Keratinocyte (primary cell): ENCODE results near the gene PRKAR1B. TPM values are rescaled to one million over a fixed set of nuclear protein-coding genes. Genes with fewer than 3 reads are reported as not detected.

Source experiments
- DNase-seq: peaks from one replicate; pipeline ENCODE4 v3.0.0-alpha.2; 2011; ENCODE audit warnings: low read depth, missing footprints, low spot score
- FAIRE-seq: peaks from 2 replicates; lab custom pipeline; 2011; peaks lifted over from hg19 to GRCh38; lab: Jason Lieb, UNC
- H2AFZ ChIP-seq: 2 replicates; pipeline ENCODE4 v1.6.0; 2012; ENCODE audit warnings: low read length, control low read depth, inconsistent platforms; ENCODE audit not compliant: control insufficient read depth
- H3K27ac ChIP-seq: 2 replicates; pipeline ENCODE4 v1.5.1; 2011; ENCODE audit warnings: low read length; ENCODE audit not compliant: control insufficient read depth, insufficient read depth
- H3K27me3 ChIP-seq: 3 replicates; pipeline ENCODE4 v1.6.0; 2011; ENCODE audit warnings: low read length; ENCODE audit not compliant: control insufficient read depth, insufficient read depth; ENCODE audit errors: extremely low read depth
- H3K36me3 ChIP-seq, 2 experiments: 2 replicates in 1 of 2; 3 replicates in 1 of 2; pipeline ENCODE4 v1.5.1; 2011; ENCODE audit warnings: low read length in 2 of 2, mild to moderate bottlenecking in 1 of 2; ENCODE audit not compliant: control insufficient read depth in 2 of 2, insufficient read depth in 2 of 2; ENCODE audit errors: extremely low read depth in 1 of 2
- H3K4me1 ChIP-seq: 3 replicates; pipeline ENCODE4 v1.5.1; 2011; ENCODE audit warnings: low read length; ENCODE audit not compliant: control insufficient read depth, insufficient read depth; ENCODE audit errors: extremely low read depth
- H3K4me2 ChIP-seq: 3 replicates; pipeline ENCODE4 v1.6.0; 2011; ENCODE audit warnings: low read depth, low read length; ENCODE audit not compliant: control insufficient read depth, insufficient read depth; ENCODE audit errors: extremely low read depth
- H3K4me3 ChIP-seq, 3 experiments: fragments of 200-600 bp in 1 of 3; sonication (generic) in 1 of 3; 2 replicates in 2 of 3; 3 replicates in 1 of 3; pipeline ENCODE4 v1.5.1; 2011 to 2016; ENCODE audit warnings: low read length in 3 of 3, mild to moderate bottlenecking in 3 of 3, control low read depth in 2 of 3, inconsistent platforms in 1 of 3, low read depth in 1 of 3, mixed read lengths in 1 of 3, mixed run types in 1 of 3, moderate library complexity in 1 of 3; ENCODE audit not compliant: control insufficient read depth in 2 of 3, insufficient read depth in 2 of 3; ENCODE audit errors: extremely low read depth in 1 of 3
- H3K79me2 ChIP-seq: 2 replicates; pipeline ENCODE4 v1.6.0; 2012; ENCODE audit warnings: low read length; ENCODE audit not compliant: control insufficient read depth, insufficient read depth
- H3K9ac ChIP-seq: 3 replicates; pipeline ENCODE4 v1.6.0; 2011; ENCODE audit warnings: low read length; ENCODE audit not compliant: control insufficient read depth, insufficient read depth; ENCODE audit errors: extremely low read depth
- H3K9me1 ChIP-seq: 3 replicates; pipeline ENCODE4 v1.6.0; 2011; ENCODE audit warnings: low read length; ENCODE audit not compliant: control insufficient read depth, insufficient read depth; ENCODE audit errors: extremely low read depth
- H3K9me3 ChIP-seq: 2 replicates; pipeline ENCODE4 v1.5.1; 2012; ENCODE audit warnings: low read depth, low read length; ENCODE audit not compliant: control insufficient read depth
- H4K20me1 ChIP-seq: 3 replicates; pipeline ENCODE4 v1.6.0; 2011; ENCODE audit warnings: low read length; ENCODE audit not compliant: control insufficient read depth, insufficient read depth; ENCODE audit errors: extremely low read depth
- EZH2 ChIP-seq: IDR thresholded peaks from one replicate; pipeline ENCODE4 v1.6.1; 2012; ENCODE audit warnings: inconsistent platforms, mild to moderate bottlenecking, low read length, moderate library complexity
- dilution Hi-C: fragments of 300-500 bp; cut with MboI; formaldehyde crosslinking; loops from one replicate; pipeline ENCODE4 v1.7.0; 2020; ENCODE audit warnings: low sequenced_read_pairs; ENCODE audit not compliant: extremely low pct_ligation_motif_present
- polyA plus RNA-seq, 5 experiments: library from polyadenylated mRNA; depleted of rRNA in 3 of 5; stranded (reverse) in 3 of 5; stranded (forward) in 1 of 5; unstranded in 1 of 5; fragments of >200 nt; gene quantifications; 1 replicate in 1 of 5; 2 replicates in 3 of 5; 3 replicates in 1 of 5; pipeline versions ENCODE4 v1.2.1 to v1.2.3, GENCODE V29; 2011 to 2012; ENCODE audit warnings: missing spikeins in 2 of 5, low read depth in 1 of 5, low replicate concordance in 1 of 5
- TF ChIP-seq, protein P1 (sequence below), 3 experiments: IDR thresholded peaks in 1 of 3; conservative IDR thresholded peaks in 1 of 3; optimal IDR thresholded peaks in 1 of 3; 2 replicates in 2 of 3; 3 replicates in 1 of 3; pipeline versions ENCODE3 to v1.5.1; 2011; ENCODE audit warnings: low read length in 3 of 3, mild to moderate bottlenecking in 3 of 3, moderate library complexity in 2 of 3, control low read depth in 1 of 3, inconsistent platforms in 1 of 3; ENCODE audit not compliant: insufficient read depth in 2 of 3; ENCODE audit errors: extremely low read depth in 1 of 3

Gene PRKAR1B
- polyA plus RNA-seq, 1 donor (not counting 4 experiments of a cell fraction or from before 2014, with no cell fraction given): 10.8 TPM

DNA sequence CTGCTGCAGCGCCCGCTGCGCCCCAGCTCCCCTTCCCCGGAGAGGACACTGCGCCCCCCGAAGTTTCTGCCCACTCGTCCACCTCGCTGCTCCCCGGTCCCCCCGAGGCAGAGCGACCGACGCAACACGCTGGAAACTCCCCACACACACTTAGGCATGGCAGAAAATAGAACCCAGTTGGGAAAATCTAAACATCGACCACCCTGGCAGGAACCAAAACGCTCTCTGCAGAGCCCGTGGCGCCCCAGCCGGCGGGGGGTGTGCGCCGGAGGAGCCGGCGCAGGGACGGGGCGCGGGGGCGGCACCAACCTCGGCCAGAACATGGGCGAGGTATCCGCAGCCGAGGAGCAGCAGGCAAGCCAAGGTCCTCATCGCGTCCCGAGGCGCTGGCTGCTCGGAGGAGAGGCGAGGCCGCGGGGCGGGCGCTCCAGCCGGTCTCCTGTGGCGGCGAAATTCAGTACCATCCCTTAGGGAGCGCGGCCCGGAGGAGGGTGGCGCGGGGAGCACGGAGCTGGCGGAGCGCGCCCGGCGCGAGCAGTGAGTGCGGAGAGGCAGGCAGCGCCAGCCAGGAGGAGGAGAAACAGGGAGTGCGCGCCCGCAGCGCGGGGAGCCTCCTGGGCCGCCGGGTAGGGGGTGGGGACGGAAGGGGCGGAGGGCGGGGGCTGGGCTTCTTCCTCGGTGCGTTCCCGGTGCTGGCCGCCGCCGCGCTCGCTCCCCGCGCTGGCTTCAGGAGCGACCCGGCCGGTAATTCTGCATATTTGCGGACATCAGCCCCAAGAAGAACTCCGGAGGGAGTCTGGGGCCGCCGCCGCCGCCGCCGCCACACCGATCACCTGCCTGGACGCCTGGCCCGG lies 208.2 kb downstream of the PRKAR1B start:
- Histone ChIP-seq H4K20me1 (peaks cover 7% of the 10 kb centered on the region), H3K79me2 (peaks cover 47% of the 10 kb centered on the region), H2AFZ (no peak overlapping the region), H3K9me1 (no peaks in the 10 kb centered on the region), H3K9ac (peak overlapping the region; percentile 79), H3K4me1 (peaks cover 39% of the 10 kb centered on the region), H3K4me3 (peak overlapping the region; percentile 49 to 91 (median 77)), H3K4me2 (peak overlapping the region; percentile 77), H3K27me3 (peaks cover 30% of the 10 kb centered on the region), H3K36me3 (no peaks in the 10 kb centered on the region), H3K27ac (peak overlapping the region; percentile 49), H3K9me3 (no peaks in the 10 kb centered on the region)
- FAIRE-seq: no peak
- TF ChIP-seq, protein P1, sequence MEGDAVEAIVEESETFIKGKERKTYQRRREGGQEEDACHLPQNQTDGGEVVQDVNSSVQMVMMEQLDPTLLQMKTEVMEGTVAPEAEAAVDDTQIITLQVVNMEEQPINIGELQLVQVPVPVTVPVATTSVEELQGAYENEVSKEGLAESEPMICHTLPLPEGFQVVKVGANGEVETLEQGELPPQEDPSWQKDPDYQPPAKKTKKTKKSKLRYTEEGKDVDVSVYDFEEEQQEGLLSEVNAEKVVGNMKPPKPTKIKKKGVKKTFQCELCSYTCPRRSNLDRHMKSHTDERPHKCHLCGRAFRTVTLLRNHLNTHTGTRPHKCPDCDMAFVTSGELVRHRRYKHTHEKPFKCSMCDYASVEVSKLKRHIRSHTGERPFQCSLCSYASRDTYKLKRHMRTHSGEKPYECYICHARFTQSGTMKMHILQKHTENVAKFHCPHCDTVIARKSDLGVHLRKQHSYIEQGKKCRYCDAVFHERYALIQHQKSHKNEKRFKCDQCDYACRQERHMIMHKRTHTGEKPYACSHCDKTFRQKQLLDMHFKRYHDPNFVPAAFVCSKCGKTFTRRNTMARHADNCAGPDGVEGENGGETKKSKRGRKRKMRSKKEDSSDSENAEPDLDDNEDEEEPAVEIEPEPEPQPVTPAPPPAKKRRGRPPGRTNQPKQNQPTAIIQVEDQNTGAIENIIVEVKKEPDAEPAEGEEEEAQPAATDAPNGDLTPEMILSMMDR (optimal IDR thresholded peaks at IDR 0.05 in 1 of 3, IDR thresholded peaks at IDR 0.05 in 1 of 3, conservative IDR thresholded peaks at IDR 0.05 in 1 of 3; ENCODE audit: extremely low read depth in 1 of 3, insufficient read depth in 2 of 3, low read length in 3 of 3): no peak
- TF ChIP-seq EZH2: no peak
- DNase-seq: no peak
- dilution Hi-C loops: no loop called here

DNA sequence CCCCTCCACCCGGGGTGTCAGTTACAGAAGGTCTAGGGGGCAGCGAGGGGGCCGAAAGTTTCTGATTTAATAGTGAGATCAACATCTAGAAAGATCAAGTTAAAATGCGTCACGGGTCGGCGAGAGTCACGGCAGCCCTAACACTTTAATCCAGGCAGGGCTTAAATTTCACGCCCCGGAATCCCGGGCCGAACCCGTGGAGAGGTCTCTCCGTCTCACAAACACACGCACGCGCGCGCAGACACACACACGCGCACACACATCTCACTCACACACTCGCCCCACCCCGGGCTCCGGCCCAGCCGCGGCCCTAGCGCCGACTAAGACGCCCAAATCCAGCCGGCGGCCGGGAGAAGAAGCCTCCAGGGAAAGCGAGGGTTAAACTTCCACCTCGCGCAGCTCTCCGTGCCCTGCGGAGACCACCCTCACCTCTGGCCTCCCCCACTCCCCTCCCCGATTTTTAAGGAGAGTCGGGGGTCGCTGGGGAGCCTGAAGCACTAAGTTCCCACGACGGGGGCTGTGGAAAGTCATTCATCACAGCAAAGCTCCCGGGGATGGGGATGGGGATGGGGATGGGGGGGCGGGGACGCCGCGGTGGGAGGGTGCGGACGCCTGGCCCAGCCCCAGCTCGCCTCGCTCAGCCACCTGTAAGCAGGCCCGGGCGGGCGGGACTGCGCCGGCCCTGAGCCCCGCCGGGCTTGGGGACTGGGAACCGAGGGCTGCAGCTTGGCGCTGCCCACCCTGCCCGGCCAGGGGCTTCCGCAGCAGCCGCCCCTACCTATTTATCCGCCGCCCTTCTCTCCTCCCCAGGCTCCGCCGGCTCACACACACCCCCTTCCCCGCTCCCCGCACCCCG lies 209.1 kb downstream of the PRKAR1B start:
- Histone ChIP-seq H4K20me1 (peaks cover 7% of the 10 kb centered on the region), H3K4me3 (peak overlapping the region; percentile 49 to 91 (median 77)), H3K79me2 (peaks cover 55% of the 10 kb centered on the region), H3K9me3 (no peaks in the 10 kb centered on the region), H3K4me2 (peak overlapping the region; percentile 77), H3K4me1 (peaks cover 47% of the 10 kb centered on the region), H3K27ac (peak overlapping the region; percentile 60), H3K27me3 (peaks cover 26% of the 10 kb centered on the region), H3K9ac (peak overlapping the region; percentile 79), H3K9me1 (no peaks in the 10 kb centered on the region), H2AFZ (no peak overlapping the region), H3K36me3 (no peaks in the 10 kb centered on the region)
- FAIRE-seq: no peak
- dilution Hi-C loops: no loop called here
- no peak for TF ChIP-seq EZH2
- TF ChIP-seq, protein P1 (optimal IDR thresholded peaks at IDR 0.05 in 1 of 3, IDR thresholded peaks at IDR 0.05 in 1 of 3, conservative IDR thresholded peaks at IDR 0.05 in 1 of 3; ENCODE audit: extremely low read depth in 1 of 3, insufficient read depth in 2 of 3, low read length in 3 of 3): no peak
- DNase-seq: no peak
